ENCODE results near the gene CLEC18B. TPM values are rescaled to one million over a fixed set of nuclear protein-coding genes. Genes with fewer than 3 reads are reported as not detected.
"Not testable (repeated sequence)": the region's sequence is repeated elsewhere in the genome, so short reads cannot be mapped to it uniquely, and the experiment has no call there.

CLEC18B gene
- total and polyA plus RNA-seq, 12 donors: 0.57 to 10.9 (median 4.1) TPM; not detected in 2

DNA sequence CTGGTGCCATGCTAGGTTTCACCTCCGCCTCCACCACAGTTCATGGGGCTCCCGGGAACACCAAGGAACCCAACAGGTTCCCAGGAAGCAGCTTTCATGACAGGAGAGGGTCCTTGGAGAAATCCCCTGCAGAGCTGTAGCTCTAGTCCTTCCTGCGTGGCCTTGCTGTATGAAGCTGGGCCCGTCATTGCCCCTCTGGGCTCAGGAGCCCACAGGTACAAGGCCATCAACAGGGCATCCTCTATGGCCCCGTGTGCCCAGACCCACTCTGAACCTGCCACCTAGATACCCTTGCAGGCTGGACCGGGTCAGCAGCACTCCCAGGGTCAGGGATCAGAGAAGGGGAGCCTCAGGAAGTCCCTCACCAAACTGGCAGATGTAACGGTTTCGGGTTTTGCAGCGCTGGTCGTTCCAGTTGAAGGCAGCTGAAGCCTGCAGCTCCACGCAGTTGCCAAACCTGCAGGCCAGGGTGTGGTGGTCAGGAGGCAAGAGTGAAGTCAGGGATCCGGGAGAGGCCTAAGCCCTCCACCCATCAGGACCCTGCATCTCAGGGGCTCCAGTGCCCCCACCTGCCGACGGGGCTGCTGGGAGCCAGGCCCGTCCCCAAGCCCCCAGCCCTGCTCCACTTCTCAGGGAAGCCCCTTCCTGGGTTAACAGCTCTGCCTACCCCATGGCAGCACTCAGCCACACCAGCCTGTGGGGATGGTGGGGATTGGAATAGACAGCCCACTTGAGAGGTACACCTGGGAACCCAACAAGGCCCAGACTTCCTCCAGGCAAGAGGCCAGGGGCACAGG, 11.9 kb downstream of the CLEC18B start:
- WGBS, 4 donors: 90 to 91% methylated on average over 11 to 13 of the region's 15 CpGs; no CpG with 5 or more reads in 2 of the 4 donors
- H3K4me1 ChIP-seq (replicated peaks in 1 of 2); H3K36me3 ChIP-seq (replicated peaks in 1 of 2); intact Hi-C loops (cut with DNase I); H3K4me3 ChIP-seq; H3K9me3 ChIP-seq (replicated peaks in 1 of 3); H3K27me3 ChIP-seq; H3K27ac ChIP-seq: not testable (repeated sequence)
- peak in 1 of 7 donors; percentile 44 for DNase-seq

DNA sequence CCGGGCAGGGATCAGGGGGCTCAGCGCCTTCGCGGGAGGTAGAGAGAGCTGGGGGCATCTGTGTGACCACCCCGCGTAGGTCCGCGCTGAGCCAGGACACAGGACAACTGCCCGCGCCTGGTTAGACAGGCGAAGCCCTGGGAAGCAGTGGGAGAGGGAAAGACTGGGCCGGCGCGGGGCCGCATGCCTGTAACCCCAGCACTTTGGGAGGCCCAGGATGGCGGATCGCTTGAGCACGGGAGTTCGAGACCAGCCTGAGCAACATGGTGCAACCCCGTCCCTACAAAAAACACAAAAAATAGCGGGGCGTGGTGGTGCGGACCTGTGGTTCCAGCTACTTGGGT, 13.9 kb downstream of the CLEC18B start:
- H3K9me3 ChIP-seq (replicated peaks in 1 of 3); H3K27me3 ChIP-seq; H3K4me1 ChIP-seq (replicated peaks in 1 of 2); intact Hi-C loops (cut with DNase I); H3K36me3 ChIP-seq (replicated peaks in 1 of 2): not testable (repeated sequence)
- DNase-seq: peak in 5 of 7 donors; percentile 29 to 57 (median 39)
- peak overlapping the region in 4 of 5 donors; percentile 53 to 85 (median 63) for H3K27ac ChIP-seq
- H3K4me3 ChIP-seq: peak overlapping the region in 1 of 4 donors; percentile 49
- 19 to 48% (median 33%) methylated on average over 11 to 15 of the region's 23 CpGs for WGBS, 4 donors

- peak in 5 of 7 donors; percentile 20 to 52 (median 31) for DNase-seq
- WGBS, 4 donors: 0 to 2% methylated on average over 7 to 24 of the region's 71 CpGs; no CpG with 5 or more reads in 2 of the 4 donors
Observed at GRCh38 chr16:74406600-74407361, 14.5 kb downstream of the CLEC18B start.

DNA sequence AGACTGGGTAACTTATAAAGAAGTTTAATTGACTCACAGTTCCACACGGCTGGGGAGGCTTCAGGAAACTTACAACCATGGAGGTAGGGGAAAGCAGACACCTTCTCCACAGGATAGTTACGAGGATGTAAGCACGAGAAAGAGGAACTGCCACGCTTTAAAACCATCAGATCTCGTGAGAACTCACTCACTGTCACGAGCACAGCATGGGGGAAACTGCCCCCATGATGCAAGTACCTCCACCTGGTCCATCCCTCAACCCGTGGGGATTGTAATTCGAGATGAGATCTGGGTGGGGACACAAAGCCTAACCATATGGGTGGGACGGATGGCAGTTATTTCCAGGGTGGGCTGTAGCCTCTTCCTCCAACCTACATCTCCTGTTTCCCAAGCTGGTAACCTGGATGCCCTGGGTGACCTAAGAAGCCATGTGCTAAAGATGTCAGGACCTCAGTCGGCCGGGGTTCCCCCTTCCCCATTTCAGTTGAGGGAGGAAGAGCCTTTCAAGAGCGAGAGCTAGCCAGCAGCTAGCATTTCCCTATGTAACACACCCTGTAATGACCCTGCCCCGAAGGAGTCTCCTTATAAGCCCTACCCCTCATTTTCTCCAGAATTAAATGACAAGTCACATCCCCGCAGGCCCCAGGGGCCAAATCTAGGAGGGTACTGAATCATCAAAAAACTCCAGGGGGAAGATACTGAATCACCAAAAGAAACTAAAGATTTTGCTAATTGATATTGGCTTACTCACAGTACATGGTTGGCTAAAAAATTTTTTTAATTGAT, 16.9 kb downstream of the CLEC18B start:
- DNase-seq: peak in 1 of 7 donors; percentile 7
- intact Hi-C loops (cut with DNase I); H3K4me3 ChIP-seq; H3K27me3 ChIP-seq; H3K27ac ChIP-seq; H3K9me3 ChIP-seq (replicated peaks in 1 of 3); H3K4me1 ChIP-seq (replicated peaks in 1 of 2); H3K36me3 ChIP-seq (replicated peaks in 1 of 2): not testable (repeated sequence)
- WGBS, 4 donors: 68 to 75% (median 72%) methylated on average over 1 to 6 of the region's 14 CpGs

More at GRCh38 chr16:74406600-74407361, 14.5 kb downstream of the CLEC18B start:
- intact Hi-C loops (cut with DNase I); H3K36me3 ChIP-seq (replicated peaks in 1 of 2); H3K9me3 ChIP-seq (replicated peaks in 1 of 3); H3K27me3 ChIP-seq; H3K4me1 ChIP-seq (replicated peaks in 1 of 2): not testable (repeated sequence)
- H3K27ac ChIP-seq: peak overlapping the region in 4 of 5 donors; percentile 53 to 85 (median 63)
- peak overlapping the region in 1 of 4 donors; percentile 49 for H3K4me3 ChIP-seq

DNA sequence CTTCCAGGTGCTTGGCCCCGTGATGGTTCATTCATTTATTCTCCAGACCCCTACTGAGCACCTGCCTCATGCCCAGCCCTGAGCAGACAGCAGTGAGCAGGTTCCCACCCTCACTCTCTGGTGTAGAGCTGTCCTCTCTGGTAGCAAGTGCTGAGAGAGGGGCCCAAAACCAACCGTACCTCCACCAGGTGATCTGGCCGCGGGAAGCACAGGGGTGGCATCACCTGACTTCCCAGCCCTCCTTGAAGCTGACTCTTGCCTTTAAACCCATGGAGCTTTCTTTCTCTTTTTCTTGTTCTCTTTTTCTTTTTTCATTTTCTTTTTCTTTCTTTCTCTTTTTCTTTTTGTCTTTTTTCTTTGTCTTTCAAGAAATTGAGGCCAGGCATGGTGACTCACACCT, 21.0 kb downstream of the CLEC18B start:
- WGBS, 4 donors: 88 to 93% (median 90%) methylated on average over 3 of the region's 4 CpGs
- H3K36me3 ChIP-seq (replicated peaks in 1 of 2); H3K27ac ChIP-seq; H3K9me3 ChIP-seq (replicated peaks in 1 of 3); intact Hi-C loops (cut with DNase I); H3K4me3 ChIP-seq; DNase-seq; H3K27me3 ChIP-seq: not testable (repeated sequence)
- H3K4me1 ChIP-seq (replicated peaks in 1 of 2): peaks cover 6 to 20% of the 10 kb centered on the region in 2 donors

DNA sequence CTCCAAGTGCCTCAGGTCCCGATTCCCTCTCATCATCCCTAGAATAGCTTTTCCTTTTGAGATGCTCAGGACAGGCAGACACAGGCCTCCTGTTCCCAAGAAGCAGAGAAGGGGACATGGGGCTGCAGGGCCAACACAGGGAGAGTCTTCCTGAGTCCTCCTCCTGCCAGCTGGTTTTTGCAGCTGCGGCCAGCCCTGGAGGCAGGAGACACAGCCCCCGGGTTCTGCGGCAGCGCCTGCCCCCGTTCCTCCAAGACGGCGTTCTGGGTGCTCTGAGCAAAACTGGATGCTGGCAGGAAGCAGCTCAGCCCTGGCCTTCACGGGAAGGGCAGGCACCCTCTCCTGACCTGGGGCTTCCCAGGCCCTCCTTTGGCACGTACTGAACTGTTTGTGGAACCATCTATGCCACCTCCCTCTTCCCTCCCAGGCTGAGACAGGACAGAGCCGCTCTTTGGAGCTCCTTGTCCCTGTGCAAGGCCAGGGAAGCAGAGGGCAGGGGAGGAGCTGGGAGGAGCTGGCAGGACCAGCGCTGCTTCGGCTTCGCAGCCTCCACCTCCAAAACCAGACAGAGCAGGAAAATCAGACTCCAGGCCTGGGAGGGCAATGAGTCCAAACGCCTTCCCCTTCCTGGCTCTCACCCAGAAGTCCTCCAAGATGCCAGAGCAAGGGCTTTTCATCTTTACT, 22.9 kb downstream of the CLEC18B start:
- H3K36me3 ChIP-seq (replicated peaks in 1 of 2); H3K9me3 ChIP-seq (replicated peaks in 1 of 3); H3K27me3 ChIP-seq; H3K4me3 ChIP-seq; intact Hi-C loops (cut with DNase I): not testable (repeated sequence)
- WGBS, 4 donors: 17 to 20% (median 19%) methylated on average over 4 to 11 of the region's 15 CpGs
- peak in 5 of 7 donors; percentile 31 to 74 (median 56) for DNase-seq
- Histone ChIP-seq H3K4me1 (replicated peaks in 1 of 2) (peaks cover 6 to 20% of the 10 kb centered on the region in 2 donors), H3K27ac (peak overlapping the region in 4 of 5 donors; percentile 2 to 81 (median 48))
